ENCODE data around the gene RGS7BP. TPM values are rescaled to one million over a fixed set of nuclear protein-coding genes. Genes with fewer than 3 reads are reported as not detected.

RGS7BP gene
- polyA plus RNA-seq, 3 donors, result not detected

DNA sequence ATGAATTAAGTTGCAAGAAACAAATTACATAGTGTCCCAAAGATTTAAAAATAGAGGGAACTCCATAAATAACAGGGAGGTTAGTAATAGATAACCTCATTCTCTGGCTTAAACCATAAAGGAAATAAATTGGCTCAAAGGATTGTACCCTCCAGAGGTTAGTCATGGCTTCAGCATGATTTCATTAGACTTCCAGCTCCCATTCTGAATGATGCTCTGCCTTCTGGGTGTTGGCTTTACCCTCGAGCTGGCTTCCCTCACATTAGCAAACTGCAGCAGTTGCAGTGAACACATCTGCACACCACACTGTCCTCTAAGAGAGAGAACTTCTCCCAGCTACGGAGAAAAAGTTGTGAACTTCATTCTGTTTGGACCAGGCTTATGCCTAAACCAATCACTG is 70.4 kb downstream of the RGS7BP start:
- H4K20me1 ChIP-seq (ENCODE audit: insufficient read depth, low read length), result no peaks in the 10 kb centered on the region
- H3K27ac ChIP-seq (ENCODE audit: low read depth in 1 of 2, low read length in 2 of 2), result no peak overlapping the region
- no peaks in the 10 kb centered on the region for H3K36me3 ChIP-seq (replicated peaks in 1 of 2; ENCODE audit: control insufficient read depth in 1 of 2, insufficient read depth in 2 of 2, low read length in 2 of 2)
- no peak overlapping the region for H3K4me3 ChIP-seq (replicated peaks in 1 of 3; ENCODE audit: low read depth in 2 of 3, low read length in 3 of 3)
- H3K4me2 ChIP-seq (replicated peaks; ENCODE audit: extremely low read depth, low read length, poor library complexity, severe bottlenecking), result no peak overlapping the region
- no peaks in the 10 kb centered on the region for H3K4me1 Mint-ChIP-seq
- no peaks in the 10 kb centered on the region for H3K79me2 ChIP-seq (ENCODE audit: insufficient read depth, low read length)
- intact Hi-C loops (cut with micrococcal nuclease), result no loop called here
- no peak overlapping the region for H3K9ac ChIP-seq (ENCODE audit: insufficient read depth, low read length, poor library complexity, severe bottlenecking)
- H3K27ac Mint-ChIP-seq, result no peak overlapping the region
- no peak overlapping the region for H2AFZ ChIP-seq (ENCODE audit: insufficient read depth, low read depth, low read length, poor library complexity, severe bottlenecking)
- peaks cover 1 to 2% (median 2%) of the 10 kb centered on the region in 3 donors for H3K27me3 Mint-ChIP-seq (ENCODE audit: low read depth in 3 of 3)
- H3K27me3 ChIP-seq (ENCODE audit: control insufficient read depth in 2 of 2, insufficient read depth in 2 of 2, low read length in 2 of 2), result no peaks in the 10 kb centered on the region
- H3K9me3 Mint-ChIP-seq, result peaks cover 0 to 5% (median 0%) of the 10 kb centered on the region in 7 donors
- no peaks in the 10 kb centered on the region for H3K9me3 ChIP-seq (replicated peaks in 1 of 2; ENCODE audit: control insufficient read depth in 1 of 2, insufficient read depth in 1 of 2, low read length in 2 of 2)
- TF ChIP-seq, protein P1, sequence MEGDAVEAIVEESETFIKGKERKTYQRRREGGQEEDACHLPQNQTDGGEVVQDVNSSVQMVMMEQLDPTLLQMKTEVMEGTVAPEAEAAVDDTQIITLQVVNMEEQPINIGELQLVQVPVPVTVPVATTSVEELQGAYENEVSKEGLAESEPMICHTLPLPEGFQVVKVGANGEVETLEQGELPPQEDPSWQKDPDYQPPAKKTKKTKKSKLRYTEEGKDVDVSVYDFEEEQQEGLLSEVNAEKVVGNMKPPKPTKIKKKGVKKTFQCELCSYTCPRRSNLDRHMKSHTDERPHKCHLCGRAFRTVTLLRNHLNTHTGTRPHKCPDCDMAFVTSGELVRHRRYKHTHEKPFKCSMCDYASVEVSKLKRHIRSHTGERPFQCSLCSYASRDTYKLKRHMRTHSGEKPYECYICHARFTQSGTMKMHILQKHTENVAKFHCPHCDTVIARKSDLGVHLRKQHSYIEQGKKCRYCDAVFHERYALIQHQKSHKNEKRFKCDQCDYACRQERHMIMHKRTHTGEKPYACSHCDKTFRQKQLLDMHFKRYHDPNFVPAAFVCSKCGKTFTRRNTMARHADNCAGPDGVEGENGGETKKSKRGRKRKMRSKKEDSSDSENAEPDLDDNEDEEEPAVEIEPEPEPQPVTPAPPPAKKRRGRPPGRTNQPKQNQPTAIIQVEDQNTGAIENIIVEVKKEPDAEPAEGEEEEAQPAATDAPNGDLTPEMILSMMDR (IDR thresholded peaks at IDR 0.05), result no peak
- H3K4me1 ChIP-seq (ENCODE audit: control insufficient read depth in 1 of 2, insufficient read depth in 2 of 2, low read length in 2 of 2), result no peaks in the 10 kb centered on the region
- DNase-seq, result no peak
- no peak overlapping the region for H3K4me3 Mint-ChIP-seq
- H3K36me3 Mint-ChIP-seq, result no peaks in the 10 kb centered on the region
- WGBS (ENCODE audit: insufficient coverage), result 67% methylated on average over 1 of the region's 2 CpGs

DNA sequence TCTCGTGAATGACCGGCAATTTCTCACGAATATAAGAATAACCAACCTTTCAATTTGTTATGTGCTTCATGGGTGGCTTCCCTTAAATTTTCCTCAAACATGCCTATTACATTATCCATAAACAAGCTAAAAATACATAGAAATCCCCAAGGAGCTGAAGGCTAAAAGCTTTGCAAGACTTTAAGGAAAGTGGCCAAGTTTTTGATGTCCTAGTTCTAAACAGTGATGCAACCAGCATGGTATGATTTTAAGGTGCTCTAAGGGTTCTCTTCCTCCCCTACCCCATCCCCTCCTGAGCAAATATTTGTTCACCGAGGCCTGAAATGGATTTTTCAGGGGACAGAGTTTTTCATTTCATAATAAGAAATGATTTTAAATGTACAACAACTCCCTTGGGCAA is 79.8 kb downstream of the RGS7BP start:
- no peak overlapping the region for H3K27ac Mint-ChIP-seq
- H4K20me1 ChIP-seq (ENCODE audit: insufficient read depth, low read length), result no peaks in the 10 kb centered on the region
- no peaks in the 10 kb centered on the region for H3K79me2 ChIP-seq (ENCODE audit: insufficient read depth, low read length)
- H3K4me3 ChIP-seq (replicated peaks in 1 of 3; ENCODE audit: low read depth in 2 of 3, low read length in 3 of 3), result no peak overlapping the region
- TF ChIP-seq, protein P1 (IDR thresholded peaks at IDR 0.05), result no peak
- H3K4me1 Mint-ChIP-seq, result no peaks in the 10 kb centered on the region
- no peaks in the 10 kb centered on the region for H3K27me3 ChIP-seq (ENCODE audit: control insufficient read depth in 2 of 2, insufficient read depth in 2 of 2, low read length in 2 of 2)
- H3K36me3 Mint-ChIP-seq, result no peaks in the 10 kb centered on the region
- no CpG with 5 or more reads among the region's 4 CpGs for WGBS (ENCODE audit: insufficient coverage)
- no peak overlapping the region for H3K4me2 ChIP-seq (replicated peaks; ENCODE audit: extremely low read depth, low read length, poor library complexity, severe bottlenecking)
- H2AFZ ChIP-seq (ENCODE audit: insufficient read depth, low read depth, low read length, poor library complexity, severe bottlenecking), result no peak overlapping the region
- intact Hi-C loops (cut with micrococcal nuclease), result no loop called here
- H3K36me3 ChIP-seq (replicated peaks in 1 of 2; ENCODE audit: control insufficient read depth in 1 of 2, insufficient read depth in 2 of 2, low read length in 2 of 2), result no peaks in the 10 kb centered on the region
- H3K4me1 ChIP-seq (ENCODE audit: control insufficient read depth in 1 of 2, insufficient read depth in 2 of 2, low read length in 2 of 2), result no peaks in the 10 kb centered on the region
- peaks cover 0 to 3% (median 1%) of the 10 kb centered on the region in 7 donors for H3K9me3 Mint-ChIP-seq
- H3K9ac ChIP-seq (ENCODE audit: insufficient read depth, low read length, poor library complexity, severe bottlenecking), result no peak overlapping the region
- no peak for DNase-seq
- peaks cover 2 to 6% (median 4%) of the 10 kb centered on the region in 3 donors for H3K27me3 Mint-ChIP-seq (ENCODE audit: low read depth in 3 of 3)
- H3K27ac ChIP-seq (ENCODE audit: low read depth in 1 of 2, low read length in 2 of 2), result no peak overlapping the region
- no peaks in the 10 kb centered on the region for H3K9me3 ChIP-seq (replicated peaks in 1 of 2; ENCODE audit: control insufficient read depth in 1 of 2, insufficient read depth in 1 of 2, low read length in 2 of 2)
- no peak overlapping the region for H3K4me3 Mint-ChIP-seq

Data from CD14-positive monocyte (primary cell).